GM12864 (cell line): ENCODE data around the gene DNM1.
"Not testable (repeated sequence)": the region's sequence is repeated elsewhere in the genome, so short reads cannot be mapped to it uniquely, and the experiment has no call there.

Experiments used
- DNase-seq: peaks from one replicate; pipeline ENCODE4 v3.0.0-alpha.2; 2011; ENCODE audit warnings: low read depth
- H3K4me3 ChIP-seq: 2 replicates; pipeline ENCODE4 v1.5.1; 2011; ENCODE audit warnings: mild to moderate bottlenecking, low read depth, low read length, control low read depth
- TF ChIP-seq, protein P1 (sequence below): IDR thresholded peaks from 2 replicates; pipeline ENCODE4 v1.5.1; 2011; ENCODE audit warnings: low read depth, mild to moderate bottlenecking, moderate library complexity, low read length, control low read depth, inconsistent platforms; ENCODE audit errors: missing control alignments

The DNM1 gene

DNA sequence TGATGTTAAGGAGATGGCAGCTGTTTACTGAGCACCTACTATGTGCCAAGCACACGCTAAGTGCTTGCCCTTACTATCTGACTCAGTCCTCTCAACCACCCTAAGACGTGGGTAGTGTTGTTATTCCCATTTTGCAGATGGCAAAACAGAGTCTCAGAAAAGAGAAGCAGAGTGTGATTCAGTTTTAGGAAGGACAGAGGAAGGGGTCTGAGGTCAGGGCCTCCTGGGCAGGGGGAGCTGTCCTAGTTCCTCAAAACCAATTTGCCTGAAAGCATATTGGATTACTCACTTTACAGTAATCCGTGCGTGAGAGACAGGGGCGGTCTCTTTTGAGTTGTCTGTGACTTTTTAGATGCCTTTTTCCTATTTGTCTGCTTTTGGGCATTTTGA is 23.2 kb downstream of the DNM1 start:
- DNase-seq: no peak
- TF ChIP-seq, protein P1, sequence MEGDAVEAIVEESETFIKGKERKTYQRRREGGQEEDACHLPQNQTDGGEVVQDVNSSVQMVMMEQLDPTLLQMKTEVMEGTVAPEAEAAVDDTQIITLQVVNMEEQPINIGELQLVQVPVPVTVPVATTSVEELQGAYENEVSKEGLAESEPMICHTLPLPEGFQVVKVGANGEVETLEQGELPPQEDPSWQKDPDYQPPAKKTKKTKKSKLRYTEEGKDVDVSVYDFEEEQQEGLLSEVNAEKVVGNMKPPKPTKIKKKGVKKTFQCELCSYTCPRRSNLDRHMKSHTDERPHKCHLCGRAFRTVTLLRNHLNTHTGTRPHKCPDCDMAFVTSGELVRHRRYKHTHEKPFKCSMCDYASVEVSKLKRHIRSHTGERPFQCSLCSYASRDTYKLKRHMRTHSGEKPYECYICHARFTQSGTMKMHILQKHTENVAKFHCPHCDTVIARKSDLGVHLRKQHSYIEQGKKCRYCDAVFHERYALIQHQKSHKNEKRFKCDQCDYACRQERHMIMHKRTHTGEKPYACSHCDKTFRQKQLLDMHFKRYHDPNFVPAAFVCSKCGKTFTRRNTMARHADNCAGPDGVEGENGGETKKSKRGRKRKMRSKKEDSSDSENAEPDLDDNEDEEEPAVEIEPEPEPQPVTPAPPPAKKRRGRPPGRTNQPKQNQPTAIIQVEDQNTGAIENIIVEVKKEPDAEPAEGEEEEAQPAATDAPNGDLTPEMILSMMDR: no peak
- H3K4me3 ChIP-seq: no peak overlapping the region

DNA sequence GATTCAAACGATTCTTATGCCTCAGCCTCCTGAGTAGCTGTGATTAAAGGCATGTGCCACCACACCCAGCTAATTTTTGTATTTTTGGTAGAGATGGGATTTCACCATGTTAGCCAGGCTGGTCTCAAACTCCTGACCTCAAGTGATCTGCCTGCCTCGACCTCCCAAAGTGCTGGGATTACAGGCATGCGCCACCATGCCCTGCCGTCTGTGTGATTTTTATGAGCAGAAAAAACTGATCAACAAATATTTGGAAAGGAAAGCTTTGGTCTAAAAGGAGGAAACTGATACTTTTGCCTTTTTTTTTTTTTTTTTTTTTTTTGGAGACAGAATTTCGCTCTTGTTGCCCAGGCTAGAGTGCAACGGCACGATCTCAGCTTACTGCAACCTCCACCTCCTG is 27.7 kb downstream of the DNM1 start:
- DNase-seq, H3K4me3 ChIP-seq: not testable (repeated sequence)

DNA sequence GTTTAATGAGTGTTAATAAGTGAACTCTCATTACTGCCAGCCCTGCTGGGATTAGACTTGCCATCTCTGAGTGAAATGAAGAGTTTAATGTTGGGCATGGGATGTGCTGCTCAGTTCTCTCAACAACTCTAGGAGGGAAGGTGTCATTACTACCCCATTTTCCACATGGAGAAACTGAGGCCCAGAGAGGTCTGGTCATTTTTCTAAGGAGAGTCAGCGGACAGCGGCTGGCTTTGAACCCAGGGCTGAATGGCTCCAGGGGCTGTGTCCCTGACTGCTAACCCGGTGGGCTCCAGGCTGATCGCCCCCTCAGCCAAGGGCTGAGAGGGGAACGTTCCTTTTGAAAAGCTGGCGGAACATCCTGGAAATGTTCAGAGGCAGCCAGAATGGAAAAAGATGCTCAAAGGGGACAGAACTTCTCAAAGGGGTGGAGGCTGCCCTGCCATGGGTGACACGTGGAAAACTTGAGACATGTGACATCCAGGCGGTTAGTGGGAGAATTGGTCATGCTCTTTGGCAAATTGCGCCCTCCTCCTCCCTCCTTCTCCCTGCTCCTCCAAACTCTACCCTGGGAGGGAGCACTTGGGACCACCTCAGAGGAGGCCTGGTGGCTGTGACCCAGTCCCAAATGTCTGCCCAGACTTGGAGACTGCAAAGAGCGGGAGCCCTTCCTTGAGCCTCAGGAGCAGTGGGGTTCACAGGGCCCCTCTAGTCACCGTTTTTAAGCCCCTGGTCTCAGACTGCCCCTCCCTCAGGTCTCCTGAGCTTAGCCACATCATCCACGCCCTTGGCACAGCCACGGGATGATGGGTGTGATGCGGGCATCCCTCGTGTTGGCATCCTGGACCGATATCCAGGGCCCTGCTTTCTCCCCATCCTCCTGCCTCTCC is 28.7 kb downstream of the DNM1 start:
- TF ChIP-seq, protein P1: no peak
- DNase-seq: no peak
- no peak overlapping the region for H3K4me3 ChIP-seq

DNA sequence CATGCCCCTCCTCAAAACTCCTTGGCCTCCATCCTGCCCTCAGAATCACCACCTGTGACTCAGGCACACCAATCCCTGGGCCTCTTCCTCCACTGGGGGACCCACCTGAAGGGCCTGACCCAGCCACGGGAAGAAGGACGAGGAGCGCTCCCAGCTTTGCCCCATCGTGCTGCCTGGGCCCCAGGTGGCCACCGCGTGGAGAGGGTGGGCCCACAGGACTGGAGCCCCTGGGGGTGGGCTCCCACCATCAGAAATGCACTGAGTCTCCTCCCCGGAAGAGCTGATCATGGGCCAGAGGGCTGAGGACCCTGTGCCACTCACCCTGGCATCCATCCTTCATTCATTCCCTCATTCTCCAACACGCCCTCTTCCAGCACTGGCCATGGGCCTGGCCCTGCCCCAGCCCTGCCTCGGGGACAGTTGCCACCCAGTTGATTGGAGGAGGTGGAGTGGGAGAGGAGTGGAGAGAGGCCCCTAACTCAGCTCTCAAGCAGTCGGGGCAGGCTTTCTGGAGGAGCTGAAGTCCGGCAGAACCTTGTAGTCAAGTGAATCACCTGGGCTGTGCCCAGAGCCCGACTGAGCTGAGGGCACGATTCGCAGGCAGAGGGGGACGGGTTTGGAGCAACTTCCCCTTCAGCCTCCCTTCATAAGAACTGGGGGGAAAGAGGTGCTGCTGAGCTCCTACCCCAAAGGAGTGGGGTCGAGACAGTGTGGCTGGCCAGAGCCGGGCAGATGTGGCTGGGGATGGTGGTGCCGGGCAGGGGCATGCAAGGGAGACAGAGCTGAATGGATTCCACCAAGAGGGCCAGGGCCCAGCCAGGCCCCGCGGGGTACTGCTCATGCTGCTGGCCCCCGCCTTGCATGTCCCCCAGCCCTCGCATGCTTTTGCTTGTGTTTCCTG is 29.6 kb downstream of the DNM1 start:
- no peak for DNase-seq
- TF ChIP-seq, protein P1: no peak
- H3K4me3 ChIP-seq: no peak overlapping the region

DNA sequence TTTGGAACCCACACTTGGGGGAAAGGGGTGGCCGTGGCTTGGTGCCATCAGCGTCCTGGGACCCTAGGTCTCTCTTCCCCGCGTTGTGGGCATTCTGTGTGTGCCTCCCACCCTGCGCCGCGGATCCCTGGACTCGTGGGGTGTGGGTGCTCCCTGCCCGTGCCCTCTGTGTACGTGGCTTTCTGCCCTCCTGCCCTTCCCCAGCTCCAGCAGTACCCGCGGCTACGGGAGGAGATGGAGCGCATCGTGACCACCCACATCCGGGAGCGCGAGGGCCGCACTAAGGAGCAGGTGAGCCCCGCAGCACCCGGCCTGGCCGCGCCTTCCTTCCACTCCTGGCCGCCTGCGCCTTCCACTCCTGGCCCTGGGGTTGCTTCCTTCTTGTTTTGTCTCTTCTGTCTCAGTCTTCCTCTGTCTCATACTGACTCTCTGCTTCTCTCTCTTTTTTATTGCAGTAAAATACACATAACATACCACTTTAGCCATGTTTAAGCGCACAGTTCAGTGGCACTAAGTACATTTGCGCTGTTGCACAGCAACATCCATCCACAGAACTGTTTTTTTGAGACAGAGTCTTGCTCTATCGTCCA is 30.7 kb downstream of the DNM1 start:
- no peak overlapping the region for H3K4me3 ChIP-seq
- no peak for DNase-seq
- TF ChIP-seq, protein P1: no peak

DNA sequence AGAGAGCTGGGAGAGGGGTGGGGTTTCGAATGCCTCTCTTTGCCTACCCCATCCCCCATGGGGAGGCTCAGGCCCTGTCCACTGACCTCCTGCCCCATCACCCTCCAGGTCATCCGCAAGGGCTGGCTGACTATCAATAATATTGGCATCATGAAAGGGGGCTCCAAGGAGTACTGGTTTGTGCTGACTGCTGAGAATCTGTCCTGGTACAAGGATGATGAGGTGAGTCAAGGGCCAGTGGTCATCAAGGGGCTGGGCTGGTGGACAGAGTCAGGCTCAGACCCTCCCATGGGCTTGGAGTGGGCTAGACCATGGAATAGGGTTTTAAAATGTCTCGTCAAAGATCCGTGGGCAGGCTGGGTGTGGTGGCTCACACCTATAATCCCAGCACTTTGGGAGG is 38.9 kb downstream of the DNM1 start:
- TF ChIP-seq, protein P1: no peak
- no peak overlapping the region for H3K4me3 ChIP-seq
- DNase-seq: no peak

DNA sequence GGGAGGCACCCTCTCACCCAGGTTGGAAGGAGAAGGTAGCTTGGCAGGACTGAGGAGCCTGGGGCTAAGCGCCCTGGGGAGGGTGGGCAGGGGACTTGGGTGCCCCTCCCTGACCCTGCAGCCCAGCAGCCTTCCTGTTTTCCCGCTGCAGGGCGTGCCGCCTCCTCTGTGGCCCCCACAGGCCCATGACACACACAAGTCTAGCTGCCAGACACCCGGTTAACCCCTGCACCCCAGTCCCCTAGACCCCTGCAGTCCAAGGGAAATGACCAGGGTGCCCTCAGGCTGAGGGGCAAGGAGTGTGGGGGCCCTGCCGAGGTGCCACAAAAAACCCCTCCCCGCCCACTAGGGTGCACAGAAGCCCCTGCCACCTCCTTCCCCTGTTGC is 39.6 kb downstream of the DNM1 start:
- DNase-seq: no peak
- TF ChIP-seq, protein P1: no peak
- no peak overlapping the region for H3K4me3 ChIP-seq
